IPS-11a (cell line): ENCODE measurements around the gene RRAS.
"Not testable (repeated sequence)": the region's sequence is repeated elsewhere in the genome, so short reads cannot be mapped to it uniquely, and the experiment has no call there.

Experiments used
- H3K4me3 ChIP-seq: one replicate; pipeline ENCODE4 v1.5.1; 2013; ENCODE audit warnings: low read depth, low read length, control low read depth

The RRAS gene

GRCh38 chr19:49633273-49633672 lies 6.7 kb downstream of the RRAS start:
- not testable (repeated sequence) for H3K4me3 ChIP-seq

- H3K4me3 ChIP-seq: no peak overlapping the region
Measured at GRCh38 chr19:49632576-49632975, 7.4 kb downstream of the RRAS start.

- no peak overlapping the region for H3K4me3 ChIP-seq
Measured at GRCh38 chr19:49631610-49632192, 8.2 kb downstream of the RRAS start.

GRCh38 chr19:49631014-49631588 lies 8.8 kb downstream of the RRAS start:
- no peak overlapping the region for H3K4me3 ChIP-seq

GRCh38 chr19:49629659-49630058 lies 10.3 kb downstream of the RRAS start:
- no peak overlapping the region for H3K4me3 ChIP-seq

GRCh38 chr19:49626226-49626625 lies 13.7 kb downstream of the RRAS start:
- H3K4me3 ChIP-seq: no peak overlapping the region

GRCh38 chr19:49624967-49625910 lies 14.7 kb downstream of the RRAS start:
- no peak overlapping the region for H3K4me3 ChIP-seq

GRCh38 chr19:49617860-49618259 lies 22.1 kb downstream of the RRAS start:
- H3K4me3 ChIP-seq: not testable (repeated sequence)

GRCh38 chr19:49616945-49617344 lies 23.0 kb downstream of the RRAS start:
- H3K4me3 ChIP-seq: no peak overlapping the region

- H3K4me3 ChIP-seq: no peak overlapping the region
Measured at GRCh38 chr19:49616532-49616931, 23.4 kb downstream of the RRAS start.

- no peak overlapping the region for H3K4me3 ChIP-seq
Measured at GRCh38 chr19:49615861-49616260, 24.1 kb downstream of the RRAS start.

GRCh38 chr19:49614096-49614833 lies 25.7 kb downstream of the RRAS start:
- H3K4me3 ChIP-seq: no peak overlapping the region

GRCh38 chr19:49613374-49613773 lies 26.6 kb downstream of the RRAS start:
- H3K4me3 ChIP-seq: no peak overlapping the region

- no peak overlapping the region for H3K4me3 ChIP-seq
Measured at GRCh38 chr19:49609499-49610092, 30.3 kb downstream of the RRAS start.

- no peak overlapping the region for H3K4me3 ChIP-seq
Measured at GRCh38 chr19:49605605-49606004, 34.3 kb downstream of the RRAS start.

- no peak overlapping the region for H3K4me3 ChIP-seq
Measured at GRCh38 chr19:49602806-49603205, 37.1 kb downstream of the RRAS start.

GRCh38 chr19:49601482-49602038 lies 38.4 kb downstream of the RRAS start:
- H3K4me3 ChIP-seq: no peak overlapping the region

- H3K4me3 ChIP-seq: no peak overlapping the region
Measured at GRCh38 chr19:49599378-49600295, 40.3 kb downstream of the RRAS start.

GRCh38 chr19:49597703-49597974 lies 42.3 kb downstream of the RRAS start:
- no peak overlapping the region for H3K4me3 ChIP-seq
